ENCODE measurements around the gene PER3.

The PER3 gene

GRCh38 chr1:7752512-7753417 lies 31.3 kb upstream of the PER3 start (continued):
- TF ChIP-seq ZNF518A (tag by site-specific recombination; conservative IDR thresholded peaks at IDR 0.05; ENCODE audit: low read depth): no peak
- peak; percentile 41; the same call in 1 of the 2 replicates for TF ChIP-seq ZNF394 (tag by site-specific recombination; IDR thresholded peaks at IDR 0.05; ENCODE audit: borderline replicate concordance)
- no peak for TF ChIP-seq ZBTB7A (tag by site-specific recombination; IDR thresholded peaks at IDR 0.05; ENCODE audit: low read depth)
- TF ChIP-seq OVOL3 (tag by site-specific recombination; IDR thresholded peaks at IDR 0.05): no peak
- no peak for TF ChIP-seq ZSCAN18 (tag by site-specific recombination; IDR thresholded peaks at IDR 0.05)
- no peak for TF ChIP-seq ZNF362 (tag by site-specific recombination; IDR thresholded peaks at IDR 0.05)
- TF ChIP-seq ZNF449 (tag by site-specific recombination; IDR thresholded peaks at IDR 0.05): no peak; the same call in 1 of the 2 replicates
- TF ChIP-seq ZNF169 (tag by site-specific recombination; IDR thresholded peaks at IDR 0.05): no peak
- TF ChIP-seq OSR2 (tag by site-specific recombination; IDR thresholded peaks at IDR 0.05): no peak
- no peak for TF ChIP-seq ZNF843 (tag by site-specific recombination; IDR thresholded peaks at IDR 0.05)
- TF ChIP-seq TSHZ1 (tag by site-specific recombination; IDR thresholded peaks at IDR 0.05; ENCODE audit: borderline replicate concordance): no peak
- no peak for TF ChIP-seq ZNF571 (tag by site-specific recombination; IDR thresholded peaks at IDR 0.05)
- TF ChIP-seq SCRT1 (tag by site-specific recombination; IDR thresholded peaks at IDR 0.05; ENCODE audit: borderline replicate concordance): no peak
- TF ChIP-seq SP2 (tag by site-specific recombination; IDR thresholded peaks at IDR 0.05): no peak
- no peak for TF ChIP-seq ZNF132 (tag by site-specific recombination; IDR thresholded peaks at IDR 0.05; ENCODE audit: borderline replicate concordance)
- no peak for TF ChIP-seq MEIS1 (CRISPR knock-in tag; IDR thresholded peaks at IDR 0.05; ENCODE audit: borderline replicate concordance)
- TF ChIP-seq ZNF404 (tag by site-specific recombination; IDR thresholded peaks at IDR 0.05): no peak
- TF ChIP-seq, protein P1, sequence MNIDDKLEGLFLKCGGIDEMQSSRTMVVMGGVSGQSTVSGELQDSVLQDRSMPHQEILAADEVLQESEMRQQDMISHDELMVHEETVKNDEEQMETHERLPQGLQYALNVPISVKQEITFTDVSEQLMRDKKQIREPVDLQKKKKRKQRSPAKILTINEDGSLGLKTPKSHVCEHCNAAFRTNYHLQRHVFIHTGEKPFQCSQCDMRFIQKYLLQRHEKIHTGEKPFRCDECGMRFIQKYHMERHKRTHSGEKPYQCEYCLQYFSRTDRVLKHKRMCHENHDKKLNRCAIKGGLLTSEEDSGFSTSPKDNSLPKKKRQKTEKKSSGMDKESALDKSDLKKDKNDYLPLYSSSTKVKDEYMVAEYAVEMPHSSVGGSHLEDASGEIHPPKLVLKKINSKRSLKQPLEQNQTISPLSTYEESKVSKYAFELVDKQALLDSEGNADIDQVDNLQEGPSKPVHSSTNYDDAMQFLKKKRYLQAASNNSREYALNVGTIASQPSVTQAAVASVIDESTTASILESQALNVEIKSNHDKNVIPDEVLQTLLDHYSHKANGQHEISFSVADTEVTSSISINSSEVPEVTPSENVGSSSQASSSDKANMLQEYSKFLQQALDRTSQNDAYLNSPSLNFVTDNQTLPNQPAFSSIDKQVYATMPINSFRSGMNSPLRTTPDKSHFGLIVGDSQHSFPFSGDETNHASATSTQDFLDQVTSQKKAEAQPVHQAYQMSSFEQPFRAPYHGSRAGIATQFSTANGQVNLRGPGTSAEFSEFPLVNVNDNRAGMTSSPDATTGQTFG (tag by site-specific recombination; IDR thresholded peaks at IDR 0.05; ENCODE audit: borderline replicate concordance): no peak
- TF ChIP-seq BCL11A (tag by site-specific recombination; IDR thresholded peaks at IDR 0.05; ENCODE audit: low read depth): 0 out of 2 replicates have a peak, but pooled peaks have one; percentile 51
- no peak for TF ChIP-seq ZNF174 (tag by site-specific recombination; IDR thresholded peaks at IDR 0.05)
- TF ChIP-seq KLF8 (tag by site-specific recombination; IDR thresholded peaks at IDR 0.05): no peak
- no peak for TF ChIP-seq ZNF112 (tag by site-specific recombination; IDR thresholded peaks at IDR 0.05)
- no peak for TF ChIP-seq GLI4 (tag by site-specific recombination; IDR thresholded peaks at IDR 0.05)

All from HEK293 (cell line).